NCI-H1048 (cell line): ENCODE data around the gene KCNQ4.

Experiments used
- DNase-seq: peaks from one replicate; lab custom pipeline; 2025; lab: John Stamatoyannopoulos, UW

Gene KCNQ4

DNA sequence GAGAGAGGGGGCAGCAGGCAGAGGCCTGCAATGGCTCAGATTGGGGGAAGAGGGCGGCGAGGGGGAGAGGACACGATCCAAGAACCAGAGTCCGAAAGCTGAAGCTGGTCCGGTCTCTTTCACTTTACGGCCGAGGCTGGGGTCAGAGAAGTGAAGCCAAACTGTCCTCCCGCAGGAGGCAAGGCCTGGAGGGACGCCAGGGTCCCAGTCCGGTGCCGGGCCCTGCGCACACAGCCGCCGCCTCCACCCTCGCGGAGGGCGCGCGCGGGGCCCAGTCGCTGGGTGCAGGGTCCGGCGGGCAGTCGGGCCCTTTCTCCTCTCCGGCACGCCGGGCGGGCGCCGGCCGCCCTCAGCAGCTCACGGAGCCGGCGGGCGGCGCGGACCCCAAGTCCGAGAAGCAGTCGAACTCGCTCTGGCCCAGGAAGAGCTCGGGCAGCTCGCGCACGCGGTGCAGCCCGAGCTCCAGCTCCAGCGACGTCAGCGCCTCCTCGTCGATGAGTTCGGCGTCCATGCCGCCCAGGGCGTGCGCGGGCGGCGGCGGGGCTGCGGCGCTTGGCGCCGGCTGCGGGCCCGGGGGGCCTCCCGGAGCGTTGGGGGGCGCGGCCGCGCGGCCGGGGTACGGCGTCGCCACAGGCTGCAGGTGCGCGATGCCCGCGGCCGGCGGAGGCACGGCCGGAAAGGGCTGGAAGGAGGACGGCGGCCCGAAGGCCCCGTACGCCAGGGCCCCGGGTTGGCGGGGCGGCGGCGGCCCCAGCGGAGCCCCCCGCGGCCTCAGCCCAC is 77.8 kb downstream of the KCNQ4 start:
- DNase-seq, result no peak

DNA sequence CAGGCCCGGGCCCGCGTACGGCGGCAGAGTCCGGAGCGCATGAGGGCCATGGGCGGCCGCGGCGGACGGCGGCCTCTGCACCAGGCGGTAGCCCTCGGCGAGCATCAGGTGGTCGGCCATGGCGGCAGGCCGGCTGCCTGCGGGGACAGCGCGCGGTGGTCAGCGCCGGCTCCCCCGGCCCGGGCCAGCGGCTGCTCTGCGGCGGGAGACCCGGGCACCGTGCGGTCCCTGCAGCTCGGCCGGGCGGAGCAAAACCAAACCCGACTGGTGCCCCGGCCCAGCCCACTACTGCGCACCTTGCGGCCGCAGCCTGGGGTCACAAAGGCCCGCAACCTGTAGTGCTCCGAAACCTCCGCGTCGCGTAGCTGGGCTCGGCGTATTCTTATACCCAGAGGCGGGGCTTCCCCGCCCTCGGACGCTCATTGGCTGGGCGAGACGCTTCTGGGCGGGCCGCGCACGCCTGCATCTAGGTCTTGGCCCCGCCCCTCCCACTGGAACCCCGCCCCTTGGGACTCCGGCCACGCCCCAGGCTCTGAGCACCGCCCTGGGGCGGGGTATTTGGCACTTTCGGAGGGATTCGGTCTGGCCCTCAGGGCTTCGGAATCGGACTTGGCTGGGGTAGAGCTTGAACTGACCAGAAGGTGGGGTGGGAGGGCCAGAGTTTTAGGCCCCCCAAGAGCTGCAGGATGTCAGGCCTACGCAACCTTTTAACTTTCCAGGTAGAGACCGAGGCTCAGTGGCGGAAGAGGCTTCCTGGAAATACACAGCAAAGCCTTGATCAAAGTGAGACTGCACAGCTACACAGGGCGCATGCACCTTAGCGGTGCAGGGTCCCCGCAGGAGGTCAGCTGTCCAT is 78.6 kb downstream of the KCNQ4 start, which contains the start of gene CITED4:
TSS of gene CITED4 (minus strand) at position 356 of the 856 bp plus-strand sequence. CDS start at position 120, 236 bp downstream.
- peak; percentile 73 for DNase-seq

DNA sequence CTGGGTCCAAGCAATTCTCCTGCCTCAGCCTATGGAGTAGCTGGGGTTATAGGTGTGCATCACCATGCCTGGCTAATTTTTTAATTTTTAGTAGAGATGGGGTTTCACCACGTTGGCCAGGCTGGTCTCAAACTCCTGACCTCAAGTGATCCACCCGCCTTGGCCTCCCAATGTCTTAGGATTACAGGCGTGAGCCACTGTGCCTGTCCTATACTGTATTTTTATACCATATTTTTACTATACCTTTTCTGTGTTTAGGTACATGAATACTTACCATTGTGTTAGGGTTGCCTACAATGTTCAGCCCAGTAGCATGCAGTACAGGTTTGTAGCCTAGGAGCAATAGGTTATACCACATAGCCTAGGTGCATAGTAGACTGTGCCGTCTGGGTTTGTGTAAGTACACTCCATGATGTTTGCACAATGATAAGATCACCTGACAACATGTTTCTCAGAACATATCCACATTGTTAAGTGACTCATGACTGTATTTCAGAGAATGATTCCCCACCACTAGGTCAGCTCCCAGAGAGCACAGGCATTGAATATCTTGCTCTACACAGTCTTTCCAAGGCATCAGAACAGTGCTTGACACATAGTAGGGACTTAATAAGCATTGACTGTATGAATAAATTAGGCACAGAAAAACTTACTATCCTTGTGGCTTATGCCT is 84.6 kb downstream of the KCNQ4 start:
- DNase-seq, result no peak

DNA sequence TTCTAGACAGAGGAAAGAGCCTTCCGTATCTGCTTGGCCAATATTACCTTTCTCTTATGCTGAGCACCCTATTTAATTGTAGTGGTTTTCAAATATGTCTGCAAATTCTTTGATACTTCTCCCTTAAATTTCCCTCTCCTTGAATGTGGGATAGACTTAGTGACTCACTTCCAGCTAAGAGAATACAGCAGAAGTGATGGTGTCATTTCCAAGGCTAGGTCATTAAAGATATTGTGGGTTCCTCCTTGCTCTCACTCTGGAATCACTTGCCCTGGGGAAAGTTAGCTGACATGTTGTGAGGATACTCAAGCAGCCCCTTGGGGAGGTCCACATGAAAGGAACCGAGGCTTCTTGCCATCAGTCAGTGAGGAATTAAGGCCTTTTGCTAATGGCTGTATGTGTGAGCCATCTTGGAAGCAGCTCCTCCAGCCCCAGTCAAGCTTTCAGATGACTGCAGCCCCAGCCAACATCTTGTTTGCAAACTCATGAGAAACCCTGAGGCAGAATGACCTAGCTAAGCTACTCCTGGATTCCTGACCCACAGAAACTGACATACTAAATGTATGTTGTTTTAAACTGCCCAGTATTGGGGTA is 86.6 kb downstream of the KCNQ4 start:
- no peak for DNase-seq

DNA sequence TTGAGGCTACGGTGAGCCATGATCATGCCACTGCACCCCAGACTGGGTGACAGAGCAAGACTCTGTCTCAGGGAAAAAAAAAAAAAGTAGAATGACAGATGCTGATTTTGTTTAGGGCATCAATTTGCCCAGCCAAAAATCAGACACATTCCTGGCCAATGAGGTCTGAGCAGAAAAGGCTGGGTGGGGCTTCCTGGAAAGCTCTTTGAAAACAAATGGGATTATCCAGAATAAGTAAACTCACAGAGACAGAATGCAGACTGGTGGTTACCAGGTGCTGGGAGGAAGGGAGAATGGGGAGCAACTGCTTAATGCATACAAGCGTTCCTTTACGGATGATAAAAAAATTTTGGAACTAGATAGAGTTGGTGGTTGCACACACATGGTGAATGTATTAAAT is 88.7 kb downstream of the KCNQ4 start:
- no peak for DNase-seq

DNA sequence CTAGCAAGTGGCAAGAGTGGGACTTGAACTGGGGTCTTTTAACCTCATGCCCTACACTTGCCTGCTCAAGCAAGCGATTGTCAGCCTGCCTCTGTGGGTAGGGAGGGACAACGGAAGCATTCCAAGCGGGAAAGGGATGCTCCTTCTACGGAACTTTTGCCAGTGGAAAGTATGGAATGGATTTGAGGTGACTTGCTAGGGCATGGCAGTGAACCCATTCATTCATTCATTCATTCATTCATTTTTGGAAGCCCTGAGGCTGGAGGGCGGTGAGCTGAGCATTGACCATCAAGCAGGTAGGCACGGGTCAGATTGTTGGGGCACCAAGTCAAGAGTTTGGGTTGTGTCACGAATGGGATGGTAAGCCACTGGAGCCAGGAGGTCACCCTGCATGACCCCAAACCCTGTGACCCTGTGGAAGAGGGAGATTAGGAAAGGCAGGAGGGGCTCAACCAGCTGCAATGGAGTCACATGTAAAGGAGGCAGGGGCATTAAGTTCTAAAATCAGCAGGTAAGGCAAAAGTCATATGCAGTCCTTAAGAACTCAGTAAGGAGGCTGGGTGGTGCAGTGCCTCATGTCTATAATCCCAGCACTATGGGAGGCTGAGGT is 90.4 kb downstream of the KCNQ4 start:
- DNase-seq, result no peak

DNA sequence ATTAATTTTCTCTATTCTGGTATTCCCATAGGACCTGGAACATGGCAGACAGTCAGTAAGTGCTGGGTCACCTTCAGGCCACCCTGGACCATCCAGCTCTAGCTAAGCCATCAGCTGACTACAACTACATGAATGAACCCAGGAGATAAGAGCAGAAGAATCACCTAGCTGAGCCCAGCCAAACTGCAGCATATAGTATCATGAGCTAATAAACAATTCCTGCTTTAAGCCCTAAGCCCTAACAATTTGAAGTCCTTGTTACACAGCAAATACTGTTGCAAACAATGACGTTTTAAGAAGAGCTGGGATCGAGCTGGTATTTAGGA is 92.8 kb downstream of the KCNQ4 start:
- DNase-seq, result no peak

DNA sequence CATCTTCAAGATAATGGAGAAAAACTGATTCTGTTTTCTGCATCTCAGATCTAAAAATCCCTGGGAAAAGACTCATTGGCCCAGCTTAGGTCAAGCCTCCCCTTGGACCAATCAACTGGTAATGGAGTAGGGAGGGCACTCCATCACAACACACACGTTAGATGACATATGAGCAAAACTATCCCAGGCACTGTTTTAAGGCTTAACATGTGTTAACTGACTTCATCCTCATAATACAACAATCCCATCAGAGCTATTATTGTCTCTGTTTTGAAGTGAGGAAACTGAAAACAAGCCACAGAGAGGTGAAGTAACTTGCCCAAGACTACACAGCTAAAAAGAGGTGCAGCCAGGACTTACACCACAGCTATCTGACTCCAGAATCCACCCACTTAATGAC is 93.3 kb downstream of the KCNQ4 start:
- DNase-seq, result no peak

DNA sequence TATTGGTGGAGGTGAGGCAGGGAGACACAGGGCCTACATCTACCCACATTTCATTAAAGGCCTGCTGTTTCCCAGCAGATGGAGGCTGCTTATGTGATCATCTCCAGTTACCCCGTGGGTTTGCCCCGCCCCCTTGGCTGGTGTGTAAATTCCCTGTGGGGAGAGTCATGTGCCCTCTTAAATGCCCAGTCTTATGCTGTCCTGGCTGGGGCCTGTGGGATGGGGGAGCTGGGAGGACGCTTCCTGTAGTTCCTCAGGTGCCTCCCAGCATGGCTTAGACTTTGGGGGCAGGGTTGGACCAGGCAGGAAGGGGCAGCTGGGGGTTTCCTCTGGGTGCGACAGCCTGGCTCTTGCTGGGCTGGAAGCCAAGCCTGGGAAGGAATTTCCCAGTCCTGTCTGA is 94.1 kb downstream of the KCNQ4 start:
- no peak for DNase-seq

DNA sequence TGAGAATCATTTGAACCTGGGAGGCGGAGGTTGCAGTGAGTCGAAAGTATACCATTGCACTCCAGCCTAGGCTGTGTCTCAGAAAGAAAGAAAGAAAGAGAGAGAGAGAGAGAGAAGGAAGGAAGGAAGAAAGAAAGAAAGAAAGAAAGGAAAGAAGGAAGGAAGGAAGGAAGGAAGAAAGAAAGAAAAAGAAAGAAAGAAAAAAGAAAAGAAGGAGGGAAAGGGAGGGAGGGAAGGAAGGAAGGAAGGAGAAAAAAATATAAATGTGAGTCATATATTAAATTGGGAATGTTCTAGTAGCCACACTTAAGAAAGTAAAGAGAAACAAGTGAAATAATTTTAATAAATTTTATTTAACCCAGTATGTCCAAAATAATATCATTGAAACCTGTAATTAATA is 95.3 kb downstream of the KCNQ4 start:
- DNase-seq, result no peak

DNA sequence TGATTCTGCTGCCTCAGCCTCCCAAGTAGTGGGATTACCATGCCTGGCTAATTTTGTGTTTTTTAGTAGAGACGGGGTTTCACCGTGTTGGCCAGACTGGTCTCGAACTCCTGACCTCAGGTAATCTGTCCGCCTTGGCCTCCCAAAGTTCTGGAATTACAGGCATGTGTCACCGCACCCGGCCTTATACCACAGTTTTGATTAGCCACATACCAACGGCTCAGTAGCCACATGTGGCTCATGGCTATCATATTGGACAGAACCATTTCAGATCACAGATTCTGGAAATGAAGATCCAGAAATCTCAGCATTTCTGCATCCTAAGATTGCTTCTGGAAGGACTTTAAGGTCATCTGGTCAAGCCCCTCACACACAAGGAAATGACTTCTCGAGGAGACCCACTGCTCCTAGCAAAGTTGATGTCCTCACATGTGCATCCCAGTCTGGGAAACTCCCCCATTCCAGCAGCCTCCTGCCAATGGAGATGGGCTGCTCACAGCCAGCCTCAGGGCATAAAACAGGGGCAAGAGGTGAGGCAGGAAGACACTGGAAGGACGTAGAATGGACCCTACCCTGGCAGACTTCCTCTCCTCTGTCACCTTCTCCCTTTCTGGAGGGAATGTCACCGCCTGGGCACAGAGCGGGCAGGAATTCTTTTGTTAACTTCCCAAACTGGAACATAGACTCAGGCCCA is 96.0 kb downstream of the KCNQ4 start:
- DNase-seq, result no peak

DNA sequence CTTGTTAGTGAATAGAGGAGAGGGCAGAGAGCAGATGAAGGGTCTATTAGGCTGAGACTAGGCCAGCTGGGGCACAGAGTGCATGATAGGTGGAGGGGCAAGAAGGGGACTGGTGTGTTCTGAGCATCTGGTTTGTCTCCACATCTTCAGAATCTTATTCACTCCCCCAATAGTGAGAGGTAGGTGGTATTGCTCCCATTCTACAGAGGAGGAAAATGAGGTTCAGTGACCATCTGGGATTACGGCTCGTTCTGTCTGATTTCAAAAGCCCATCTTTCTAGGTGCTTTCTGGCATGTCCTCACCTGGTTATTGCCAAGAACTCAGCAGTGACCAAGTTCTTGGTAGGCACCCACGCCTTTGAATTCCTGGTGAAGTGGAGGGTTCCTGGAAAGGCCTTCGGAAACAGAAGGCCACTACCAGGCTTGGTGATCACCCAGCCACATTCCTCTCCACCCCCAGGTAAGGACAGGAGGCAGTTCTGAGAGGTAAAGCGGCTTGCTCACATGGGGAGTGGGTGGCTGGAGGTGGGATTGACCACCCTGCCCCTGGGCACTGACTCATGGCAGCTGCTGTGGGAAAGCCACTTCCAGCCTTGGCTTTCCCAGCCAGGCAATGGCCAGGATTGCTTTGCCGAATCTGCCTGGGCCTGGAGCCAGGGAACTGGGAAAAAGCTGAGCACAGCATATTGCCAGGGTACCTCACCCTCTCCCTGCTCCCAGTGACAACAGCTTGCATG is 97.4 kb downstream of the KCNQ4 start:
- no peak for DNase-seq

DNA sequence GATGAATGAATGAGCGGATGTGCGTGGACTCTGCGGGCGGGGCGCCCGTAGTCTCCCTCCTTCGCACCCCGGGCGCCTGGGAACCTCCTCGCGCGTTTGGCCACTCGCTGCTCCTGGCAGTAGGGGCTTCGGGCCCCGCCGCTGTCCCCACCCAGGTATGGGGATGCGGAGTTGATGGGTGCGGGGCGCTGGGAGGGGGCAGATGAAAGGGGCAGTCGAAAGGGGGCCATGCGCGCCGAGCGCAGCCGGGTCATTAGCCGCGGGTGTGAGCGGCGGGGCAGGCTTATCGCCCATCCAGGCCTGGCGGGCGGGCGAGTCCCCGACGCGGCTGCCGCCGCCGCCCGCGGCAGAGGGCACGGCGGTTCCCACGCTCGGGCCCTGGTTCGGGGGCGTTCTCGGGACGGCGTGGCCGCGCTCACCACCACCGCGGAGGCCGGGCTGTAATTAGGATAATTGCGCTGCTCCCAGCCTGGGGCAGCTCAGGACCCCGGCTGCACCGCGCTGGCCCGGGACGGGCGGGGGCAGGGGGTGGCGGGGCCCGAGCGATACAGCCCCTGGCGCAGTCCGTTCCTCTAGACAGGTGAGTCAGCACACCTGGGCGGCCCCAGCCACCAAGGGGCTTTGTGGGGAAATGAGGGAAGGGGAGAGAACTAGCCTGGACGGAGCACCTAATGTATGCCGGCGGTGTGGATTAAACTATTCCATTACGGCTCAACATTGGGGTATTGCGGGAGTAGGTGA is 100.6 kb downstream of the KCNQ4 start:
- no peak for DNase-seq

DNA sequence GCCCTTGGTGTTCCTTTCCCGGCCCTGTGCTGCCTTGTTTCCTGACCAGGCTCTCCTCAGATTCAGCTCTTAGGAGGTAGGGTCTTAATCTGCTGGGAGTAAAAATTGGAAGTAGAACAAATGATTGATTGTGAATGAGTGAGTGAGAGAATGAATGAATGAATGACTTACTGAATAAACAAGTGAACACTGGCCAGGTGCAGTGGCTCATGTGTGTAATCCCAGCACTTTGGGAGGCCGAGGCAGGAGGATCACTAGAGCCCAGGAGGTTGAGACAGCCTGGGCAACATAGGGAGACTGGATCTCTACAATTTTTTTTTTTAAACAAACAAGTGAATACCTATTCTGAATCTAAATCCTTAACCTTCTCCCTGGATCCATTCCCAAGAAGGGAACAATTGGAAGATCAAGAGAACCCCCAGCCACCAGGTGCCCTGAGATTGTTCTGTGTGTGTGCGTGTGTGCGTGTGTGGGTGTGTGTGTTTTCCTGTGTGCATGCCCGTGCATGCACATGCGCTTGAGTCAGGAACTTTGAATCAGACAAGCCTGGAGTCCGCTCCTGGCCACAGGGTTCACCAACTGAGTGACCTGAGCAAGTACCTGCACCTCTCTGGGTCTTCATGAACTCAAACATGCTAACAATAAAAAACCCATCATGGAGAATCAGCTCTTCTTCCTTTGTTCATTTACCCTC is 102.9 kb downstream of the KCNQ4 start:
- no peak for DNase-seq

DNA sequence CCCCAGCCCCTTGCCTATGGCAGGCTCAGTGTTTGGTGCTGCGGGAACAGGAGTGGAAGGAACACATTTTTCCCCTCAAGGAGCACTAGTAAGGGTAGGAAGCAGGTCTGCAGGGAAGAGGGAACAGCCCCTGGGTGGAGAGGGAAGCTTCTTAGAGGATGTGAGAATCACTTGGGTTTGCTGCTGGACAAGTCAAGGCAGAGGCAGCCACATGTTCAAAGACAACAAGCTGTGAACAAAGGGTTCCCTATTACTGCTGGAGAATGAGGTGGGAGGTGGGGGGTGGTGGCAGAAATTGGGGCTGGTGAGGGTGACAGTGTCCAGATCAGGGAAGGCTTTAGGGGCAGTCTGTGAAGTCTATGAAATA is 103.4 kb downstream of the KCNQ4 start:
- DNase-seq, result no peak

DNA sequence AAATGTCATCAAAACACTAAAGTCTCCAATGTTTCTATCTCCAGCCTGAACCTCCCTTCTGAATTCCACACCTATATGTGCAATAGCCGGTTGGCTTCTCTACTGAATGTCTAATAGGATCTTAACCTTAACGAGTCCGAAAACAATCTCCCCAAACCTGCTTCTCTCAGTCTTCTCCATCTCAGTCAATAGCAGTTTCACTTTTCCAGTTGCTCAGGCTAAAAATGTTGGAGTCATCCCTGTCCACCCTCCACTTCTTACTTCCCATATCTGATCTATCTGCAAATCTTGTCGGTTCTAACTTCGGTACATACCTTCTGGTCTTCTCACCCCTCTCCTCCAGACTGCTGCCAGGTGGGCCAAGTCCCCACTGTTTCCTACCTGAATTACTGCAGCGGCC is 104.1 kb downstream of the KCNQ4 start:
- DNase-seq, result no peak
